NCI-H748 (cell line): Measurements from ENCODE around the gene CRAMP1.
"Not testable (repeated sequence)": the region's sequence is repeated elsewhere in the genome, so short reads cannot be mapped to it uniquely, and the experiment has no call there.

Experiments used
- DNase-seq: peaks from one replicate; lab custom pipeline; 2025; ENCODE audit not compliant: unreplicated experiment; lab: John Stamatoyannopoulos, UW

CRAMP1 gene

GRCh38 chr16:1612320-1613111 lies at the start of gene CRAMP1:
CRAMP1 (plus strand) TSS chr16:1612360; CDS start chr16:1614640, 2,280 bp downstream.
- peak; percentile 15 for DNase-seq

DNA sequence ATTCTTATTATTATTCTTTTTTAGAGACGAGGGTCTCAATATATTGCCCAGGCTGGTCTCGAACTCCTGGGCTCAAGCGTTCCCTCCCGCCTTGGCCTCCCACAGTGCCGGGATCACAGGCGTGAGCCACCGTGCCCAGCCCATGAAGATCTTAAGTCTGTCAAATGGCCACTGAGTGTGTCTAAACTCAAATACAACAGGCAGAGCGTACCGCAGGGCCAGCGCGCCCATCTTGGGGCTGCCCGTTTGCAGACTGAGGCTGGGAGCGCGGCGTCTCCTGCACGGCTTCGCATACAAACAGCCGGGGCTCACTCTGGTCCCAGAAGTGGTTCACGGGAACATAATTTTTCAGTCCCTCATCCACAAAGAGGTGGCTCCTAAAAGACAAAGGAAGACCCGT lies 48.4 kb upstream of the CRAMP1 start:
- DNase-seq: no peak

DNA sequence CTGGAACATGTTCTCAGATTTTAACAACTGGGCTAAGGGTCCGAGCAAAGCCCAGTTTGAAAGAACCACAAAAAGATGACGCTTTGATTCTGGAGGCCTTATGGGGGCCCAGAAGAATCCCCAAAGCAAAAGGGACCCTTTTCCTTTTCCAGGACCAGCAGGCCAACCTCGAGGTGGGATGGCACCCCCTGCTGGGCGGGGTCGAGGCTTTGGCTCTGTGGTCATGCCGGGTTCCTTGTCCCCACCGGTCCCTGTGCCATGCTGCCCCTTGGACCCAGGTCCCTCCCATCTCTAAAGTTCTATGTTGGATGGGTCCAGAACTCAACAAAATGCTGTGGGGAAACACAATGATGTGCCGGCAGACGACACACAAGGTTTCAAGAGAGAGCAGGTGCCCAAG lies 47.8 kb upstream of the CRAMP1 start:
- DNase-seq: no peak

- DNase-seq: no peak
Measured at GRCh38 chr16:1565083-1565805, 46.9 kb upstream of the CRAMP1 start.

- no peak for DNase-seq
Measured at GRCh38 chr16:1567988-1568387, 44.2 kb upstream of the CRAMP1 start.

DNA sequence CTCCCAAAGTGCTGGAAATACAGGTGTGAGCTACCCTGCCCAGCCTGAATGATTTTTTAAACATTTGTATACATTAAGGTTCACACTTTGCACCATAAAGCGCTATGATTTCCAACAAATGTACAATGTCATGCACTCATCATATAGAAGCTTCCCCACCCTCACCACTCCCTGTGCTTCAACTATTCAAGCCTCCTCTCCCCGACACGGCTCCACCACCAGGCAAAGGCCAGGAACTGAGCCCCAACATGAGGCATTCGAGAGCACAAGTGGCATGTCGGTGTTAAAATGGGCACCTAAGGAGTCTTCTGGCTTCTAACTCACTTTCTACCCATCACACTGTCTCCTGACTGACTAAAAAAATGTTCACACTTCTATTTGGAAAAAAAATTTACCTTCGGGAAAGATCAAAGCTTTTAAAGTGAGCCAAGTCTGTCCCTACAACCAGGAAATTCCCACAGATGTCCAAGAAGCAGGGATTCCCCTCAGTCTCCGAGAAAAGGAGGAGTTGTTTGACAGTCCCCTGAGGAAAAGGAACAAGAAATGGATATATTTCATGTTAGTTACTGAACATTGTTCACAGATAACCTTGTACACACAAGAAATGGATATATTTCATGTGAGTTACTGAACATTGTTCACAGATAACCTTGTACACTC lies 41.0 kb upstream of the CRAMP1 start:
- DNase-seq: no peak

- no peak for DNase-seq
Measured at GRCh38 chr16:1572673-1573072, 39.5 kb upstream of the CRAMP1 start.

- no peak for DNase-seq
Measured at GRCh38 chr16:1573301-1573700, 38.9 kb upstream of the CRAMP1 start.

DNA sequence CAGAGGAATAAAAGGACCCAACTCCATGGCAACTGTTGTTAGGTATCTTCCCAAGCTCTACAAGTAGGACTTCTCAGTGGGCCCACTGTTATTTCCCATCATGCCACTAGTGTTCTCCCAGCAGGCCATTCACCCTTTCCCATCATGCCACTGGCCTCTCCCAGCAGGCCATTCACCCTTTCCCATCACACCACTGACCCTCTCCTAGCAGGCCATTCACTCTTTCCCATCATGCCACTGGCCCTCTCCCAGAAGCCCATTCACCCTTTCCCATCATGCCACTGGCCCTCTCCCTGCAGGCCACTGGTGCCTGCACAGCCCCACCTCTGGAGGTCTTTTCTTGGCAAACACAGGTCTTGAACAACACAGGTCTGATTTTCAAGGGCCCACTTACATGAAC lies 36.6 kb upstream of the CRAMP1 start:
- DNase-seq: no peak

- no peak for DNase-seq
Measured at GRCh38 chr16:1579214-1579613, 32.9 kb upstream of the CRAMP1 start.

DNA sequence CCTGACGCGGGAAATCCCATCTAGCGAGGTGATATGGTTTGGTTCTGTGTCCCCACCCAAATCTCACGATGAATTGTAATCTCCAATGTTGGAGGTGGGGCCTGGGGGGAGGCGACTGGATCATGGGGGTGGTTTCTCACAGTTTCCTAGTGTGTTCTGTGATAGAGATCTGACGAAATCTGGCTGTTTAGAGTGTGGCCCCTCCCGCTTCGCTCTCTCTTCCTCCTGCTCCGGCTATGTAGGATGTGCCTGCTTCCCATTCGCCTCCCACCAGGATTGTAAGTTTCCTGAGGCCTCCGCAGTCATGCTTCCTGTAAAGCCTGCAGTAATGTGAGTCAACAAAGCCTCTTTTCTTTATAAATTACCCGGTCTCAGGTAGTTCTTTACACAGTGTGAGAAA lies 31.9 kb upstream of the CRAMP1 start:
- peak; percentile 1 for DNase-seq

DNA sequence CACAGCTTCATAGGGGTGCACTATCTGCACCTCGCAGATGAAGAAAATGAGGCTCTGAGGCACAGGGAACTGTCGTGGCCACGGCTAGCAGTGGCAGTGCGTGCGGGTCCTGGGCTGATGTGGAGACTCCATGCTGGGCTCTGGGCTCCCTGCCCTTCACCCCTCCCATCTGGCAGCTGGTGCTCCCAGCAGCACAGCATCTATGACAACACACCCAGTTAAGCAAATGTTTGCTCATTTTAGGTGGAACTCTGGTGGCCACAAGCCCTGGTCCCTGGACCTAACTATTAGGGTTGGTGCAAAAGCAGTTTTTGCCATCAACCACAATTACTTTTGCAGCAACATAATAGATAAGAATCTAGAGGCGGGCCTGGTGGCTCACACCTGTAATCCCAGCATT lies 31.2 kb upstream of the CRAMP1 start:
- peak; percentile 48 for DNase-seq

- no peak for DNase-seq
Measured at GRCh38 chr16:1581804-1582203, 30.4 kb upstream of the CRAMP1 start.

GRCh38 chr16:1583180-1583579 lies 29.0 kb upstream of the CRAMP1 start:
- no peak for DNase-seq

GRCh38 chr16:1584926-1585484 lies 27.2 kb upstream of the CRAMP1 start:
- no peak for DNase-seq

DNA sequence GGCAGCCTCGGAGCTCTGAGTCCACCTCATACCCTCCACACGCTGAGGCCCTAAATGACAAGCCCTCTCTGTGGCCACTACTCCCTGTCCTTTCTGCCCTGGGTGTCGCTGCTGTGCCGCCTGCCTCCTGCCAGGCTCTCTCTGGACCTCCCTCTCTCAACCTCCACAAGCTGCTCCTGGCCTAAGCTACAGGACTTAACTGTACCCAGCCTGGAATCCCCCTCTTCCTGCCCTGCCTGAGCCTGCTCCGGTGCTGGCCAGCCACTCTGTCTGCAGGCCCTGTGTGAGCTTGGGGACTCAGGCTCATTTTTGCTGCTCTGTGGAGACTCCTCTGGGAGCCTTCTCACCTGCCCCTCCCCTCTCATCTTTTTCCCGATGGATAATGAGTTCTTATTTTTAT lies 21.8 kb upstream of the CRAMP1 start:
- DNase-seq: no peak

DNA sequence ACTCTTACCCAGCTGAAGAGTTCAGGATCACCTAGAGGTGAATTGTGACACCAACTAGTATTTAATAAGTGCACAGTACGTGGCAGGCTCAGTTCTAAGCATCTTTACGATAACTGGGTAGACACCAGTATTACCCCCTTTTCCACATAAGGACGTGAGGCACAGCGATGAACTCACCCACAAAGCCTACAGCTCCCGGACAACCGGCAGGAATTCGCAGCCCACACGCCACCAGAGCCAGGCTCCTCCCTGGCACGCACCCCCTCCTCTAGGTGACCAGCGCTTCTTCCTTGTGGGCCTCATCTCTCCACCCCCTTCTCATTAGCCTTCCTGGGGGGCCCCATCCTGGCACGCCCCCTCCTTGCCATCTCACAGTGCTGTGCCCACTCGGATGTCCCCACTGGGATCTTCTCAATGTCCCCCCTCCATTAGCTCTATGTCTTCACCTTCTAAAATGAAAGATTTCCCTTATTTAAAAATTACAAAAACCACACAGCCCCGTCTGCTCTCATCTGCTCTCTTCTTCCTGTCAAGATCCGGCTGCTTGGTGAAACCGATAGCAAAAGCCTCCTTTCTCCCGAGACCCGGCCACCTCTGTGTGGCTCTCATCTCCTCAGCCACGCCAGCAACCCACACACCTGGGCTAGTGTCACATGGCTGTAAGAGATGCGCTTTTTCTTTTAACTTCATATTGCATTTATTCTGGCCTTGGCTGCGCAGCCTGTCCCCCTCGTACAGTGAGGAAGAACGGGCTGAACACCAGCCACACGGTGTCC lies 21.0 kb upstream of the CRAMP1 start:
- DNase-seq: no peak

- no peak for DNase-seq
Measured at GRCh38 chr16:1592446-1592845, 19.7 kb upstream of the CRAMP1 start.

DNA sequence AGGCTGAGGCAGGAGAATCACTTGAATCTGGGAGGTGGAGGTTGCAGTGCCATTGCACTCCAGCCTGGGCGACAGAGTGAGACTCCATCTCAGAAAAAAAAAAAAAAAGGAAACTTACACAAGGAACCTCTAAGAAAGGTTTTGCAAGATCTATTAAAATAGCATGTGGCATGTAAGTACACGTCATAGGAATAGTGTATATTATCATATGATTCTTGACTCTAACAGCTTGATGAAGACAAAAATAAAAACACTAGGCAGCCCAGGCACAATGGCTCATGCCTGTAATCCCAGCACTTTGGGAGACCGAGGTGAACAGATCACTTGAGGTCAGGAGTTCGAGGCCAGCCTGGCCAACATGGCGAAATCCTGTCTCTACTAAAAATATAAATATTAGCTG lies 16.6 kb upstream of the CRAMP1 start:
- DNase-seq: not testable (repeated sequence)

GRCh38 chr16:1596516-1596915 lies 15.6 kb upstream of the CRAMP1 start:
- DNase-seq: no peak

GRCh38 chr16:1597154-1597553 lies 15.0 kb upstream of the CRAMP1 start:
- DNase-seq: no peak
